Heart left ventricle (tissue), 13 donors: ENCODE data around the gene C1QTNF1.

Experiments
- CTCF ChIP-seq, 12 donors: fragments of 200-600 bp; sonication (generic) in 4 of 12; IDR thresholded peaks; one replicate each; pipeline versions ENCODE4 v1.5.0 to v1.8.0; 2018 to 2022; ENCODE audit warnings: antibody characterized with exemption in 12 of 12, mild to moderate bottlenecking in 5 of 12
- POLR2A ChIP-seq, 2 donors: fragments of 450-650 bp; IDR thresholded peaks; one replicate each; pipeline ENCODE4 v1.6.1; 2017; ENCODE audit warnings: antibody characterized with exemption in 2 of 2, mild to moderate bottlenecking in 2 of 2, moderate library complexity in 2 of 2
- donor health status: ischemic (EF 13 %, LVEDD 7.1; RV severe dilation, severe dysfunction).
- donor health status: DM: no; HTN: yes; CAD: no.
- donor health status: DM: no; HTN: no; CAD: no.
- donor health status: ischemic (EF 25% LVEDD 6.9; RV normal size, moderate dysfunction).
- donor health status: ischemic (EF 25% LVEDD 5.7; RV mildly dilated, moderate dysfunction).
- donor health status: ischemic (EF 35%, LVEDD 5.7; RV mildly dilated, moderate dysfunction).
- donor health status: nonischemic (EF 11% LVEDD 7.7; RV severe dilation, severe dysfunction).
- donor health status: DM: yes; HTN: yes; CAD: no.
- donor health status: PGD.
- donor health status: ischemic (EF 29% LVEDD 5.4; RV normal size, mild dysfunction).
- donor health status: nonischemic (EF 23%, LVEDD 6.1; RV moderate dilation, normal function).

DNA sequence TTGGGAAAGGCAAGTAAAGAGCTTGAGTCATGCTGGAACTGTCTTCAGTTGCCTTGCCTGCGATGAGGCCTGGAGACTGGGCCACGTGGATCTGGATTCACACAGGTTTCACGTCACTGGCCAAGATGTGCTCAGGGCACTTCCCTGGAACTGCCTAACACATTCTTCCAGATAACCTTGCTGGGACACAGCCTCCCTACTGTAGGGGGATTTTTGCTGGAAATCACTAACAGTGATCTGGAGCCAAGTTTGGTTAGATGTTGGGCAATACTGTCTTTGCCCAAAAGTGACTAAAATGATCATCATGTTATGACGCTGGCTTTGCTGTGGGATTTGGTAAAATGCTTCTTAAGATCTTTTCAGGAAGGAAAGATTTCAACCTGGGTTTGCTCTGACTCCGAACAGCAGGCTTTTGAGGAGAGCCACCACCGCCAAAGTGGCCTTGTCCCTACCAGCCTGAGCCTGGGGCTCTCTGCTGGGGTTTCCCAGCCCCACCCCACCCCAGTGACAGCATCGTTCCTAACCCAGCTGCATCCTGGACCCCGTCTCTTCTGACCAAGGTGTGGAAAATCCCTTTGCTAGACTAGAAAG is 14.7 kb downstream of the C1QTNF1 start:
- no peak for TF ChIP-seq CTCF (IDR thresholded peaks at IDR 0.05)
- no peak for TF ChIP-seq POLR2A (IDR thresholded peaks at IDR 0.05)
